Stimulated activated effector memory CD8-positive, alpha-beta T cell treated with anti-CD3 and anti-CD28 coated beads, Interleukin-12 subunit alpha, Interleukin-12 subunit beta, amount 100 ng/mL, for 72 hours (primary cell): ENCODE results near the gene OR4C5.
A peak's percentile ranks its signal among the peaks of the same experiment; 100 is the strongest.
"Not testable (repeated sequence)": the region's sequence is repeated elsewhere in the genome, so short reads cannot be mapped to it uniquely, and the experiment has no call there.

Experiments used
- ATAC-seq: fragments of 150-1000 bp; cut with Tn5 transposase; 2 replicates; pipeline ENCODE4 v1.10.0; 2021
- DNase-seq, 2 donors: peaks; one replicate each; pipeline ENCODE4 v3.0.0; 2021 to 2022; ENCODE audit warnings: low spot score in 2 of 2
- H3K27ac Mint-ChIP-seq: one replicate; pipeline ENCODE4 v1.8.0; 2022; ENCODE audit warnings: mild to moderate bottlenecking, mixed read lengths
- H3K36me3 Mint-ChIP-seq: one replicate; pipeline ENCODE4 v1.8.0; 2022; ENCODE audit warnings: mild to moderate bottlenecking, mixed read lengths
- H3K4me1 Mint-ChIP-seq: one replicate; pipeline ENCODE4 v1.8.0; 2022; ENCODE audit warnings: mixed read lengths
- H3K4me3 Mint-ChIP-seq: one replicate; pipeline ENCODE4 v1.8.0; 2022; ENCODE audit warnings: mild to moderate bottlenecking, mixed read lengths
- H3K9me3 Mint-ChIP-seq: one replicate; pipeline ENCODE4 v1.8.0; 2022; ENCODE audit warnings: mixed read lengths

OR4C5 gene

DNA sequence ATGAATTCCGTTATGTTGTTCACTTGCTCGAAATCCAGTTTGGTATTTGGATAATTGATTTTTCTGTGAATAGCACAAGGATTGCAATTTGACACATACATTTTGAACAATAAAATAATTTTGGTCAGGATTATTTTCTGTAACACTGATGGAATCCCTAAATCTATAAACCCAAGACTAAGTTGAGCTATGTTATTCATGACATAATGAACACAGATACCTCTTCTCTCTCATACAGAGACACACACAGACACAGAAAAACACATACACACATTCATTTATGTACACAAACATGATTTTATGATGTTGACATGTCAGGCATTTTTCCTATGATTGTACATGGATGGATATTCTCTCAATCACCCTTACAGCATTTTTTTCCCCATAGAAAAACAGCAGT is at the start of gene OR4C5:
TSS of gene OR4C5 (minus strand) at position 101 of the 400 bp plus-strand sequence. CDS start at position 101, 0 bp downstream.
- no peaks in the 10 kb centered on the region for H3K4me1 Mint-ChIP-seq
- H3K4me3 Mint-ChIP-seq = no peak within 1 kb of the TSS
- DNase-seq (no peak), ATAC-seq (no peak)
- peaks cover 3% of the 10 kb centered on the region for H3K9me3 Mint-ChIP-seq
- peaks cover 5% of the 10 kb centered on the region for H3K36me3 Mint-ChIP-seq
- H3K27ac Mint-ChIP-seq = no peak within 1 kb of the TSS

- Mint-ChIP-seq H3K4me3 (no peak overlapping the region), H3K9me3 (peaks cover 17% of the 10 kb centered on the region), H3K27ac (no peak overlapping the region), H3K4me1 (no peaks in the 10 kb centered on the region), H3K36me3 (no peaks in the 10 kb centered on the region)
- DNase-seq (no peak), ATAC-seq (no peak)
Measured at GRCh38 chr11:48384670-48385069, 18.4 kb upstream of the OR4C5 start.

DNA sequence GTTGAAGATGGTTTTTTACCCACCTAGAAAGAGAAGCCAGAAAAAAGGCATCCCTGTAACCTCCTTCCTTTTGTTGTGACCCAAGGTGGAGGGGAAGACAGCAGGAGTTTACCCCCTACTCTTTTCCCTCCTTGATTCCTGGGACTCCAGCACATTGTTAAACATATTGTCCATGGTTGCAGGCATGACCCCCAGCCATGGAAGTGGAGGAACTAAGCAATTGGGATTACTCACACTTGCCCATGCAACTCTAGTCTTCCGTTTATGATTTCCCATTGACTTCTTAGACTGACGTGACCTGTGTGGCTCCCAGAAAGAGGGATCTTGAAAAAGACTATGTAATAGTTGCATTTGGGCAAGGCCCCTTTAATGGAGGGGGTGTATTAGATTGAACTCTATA is 17.9 kb upstream of the OR4C5 start:
- H3K4me1 Mint-ChIP-seq, H3K36me3 Mint-ChIP-seq, ATAC-seq, H3K4me3 Mint-ChIP-seq, DNase-seq, H3K27ac Mint-ChIP-seq: not testable (repeated sequence)
- peaks cover 17% of the 10 kb centered on the region for H3K9me3 Mint-ChIP-seq

DNA sequence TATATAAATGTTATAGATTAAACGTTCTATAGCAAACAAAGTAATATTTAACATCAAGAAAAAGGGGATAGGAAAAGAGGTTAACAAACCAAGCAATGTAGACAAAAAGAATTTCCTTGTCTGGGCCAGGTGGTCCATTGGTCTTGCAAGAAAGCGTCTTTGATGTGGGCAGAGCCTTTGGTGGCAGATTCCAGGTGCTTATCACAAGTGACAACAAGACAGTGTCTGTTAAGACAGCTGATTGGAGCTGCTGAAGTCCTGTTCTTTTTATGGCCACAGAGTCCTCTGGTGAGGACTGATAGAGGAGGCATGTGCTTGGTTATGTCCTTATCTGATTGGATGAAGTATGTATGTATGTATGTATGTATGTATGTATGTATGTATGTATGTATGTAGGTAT is 5.0 kb downstream of the OR4C5 start:
- not testable (repeated sequence) for H3K4me3 Mint-ChIP-seq, DNase-seq, H3K4me1 Mint-ChIP-seq, H3K27ac Mint-ChIP-seq, ATAC-seq, H3K36me3 Mint-ChIP-seq
- H3K9me3 Mint-ChIP-seq = peaks cover 14% of the 10 kb centered on the region

DNA sequence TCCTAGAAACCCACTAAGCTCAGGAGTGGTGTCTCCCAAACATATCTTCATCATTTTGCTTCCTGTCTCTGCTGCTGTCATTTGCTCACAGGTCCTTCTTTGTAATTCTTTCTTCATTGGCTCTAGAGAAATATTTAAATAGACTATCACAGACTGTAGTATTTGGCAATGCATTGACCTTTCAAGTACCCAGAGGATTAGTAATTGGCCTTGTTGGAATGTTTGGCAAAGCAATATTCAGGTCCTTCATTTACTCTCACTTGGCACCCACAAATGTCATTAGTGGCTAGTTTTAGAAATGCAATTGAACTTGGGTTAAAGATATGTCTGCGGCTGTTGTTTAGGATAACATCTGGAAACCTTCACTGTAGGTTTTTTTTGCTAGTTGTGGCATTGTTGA is 11.6 kb downstream of the OR4C5 start:
- Mint-ChIP-seq H3K4me3 (no peak overlapping the region), H3K36me3 (no peaks in the 10 kb centered on the region), H3K4me1 (no peaks in the 10 kb centered on the region), H3K27ac (no peak overlapping the region), H3K9me3 (peaks cover 13% of the 10 kb centered on the region)
- no peak for ATAC-seq
- no peak for DNase-seq

DNA sequence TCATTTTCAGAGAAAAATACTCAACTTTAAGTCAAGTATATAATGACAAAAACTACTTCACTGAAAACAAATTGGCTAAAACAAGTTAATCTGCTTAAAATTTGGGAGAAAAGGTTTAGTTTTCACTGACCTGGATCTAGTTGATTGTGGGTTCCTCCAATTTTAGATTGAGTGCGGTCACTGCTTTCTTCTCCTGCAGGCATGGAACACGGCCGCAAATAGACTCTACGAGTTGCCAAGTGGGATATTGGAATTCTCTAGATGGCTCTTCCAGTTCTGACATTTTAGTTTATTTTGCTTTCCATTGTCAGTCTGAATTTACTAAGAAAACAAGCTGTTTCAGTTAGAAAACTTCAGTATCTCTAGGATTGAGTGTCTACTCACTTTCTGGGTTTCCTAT is 12.3 kb downstream of the OR4C5 start:
- H3K4me1 Mint-ChIP-seq = no peaks in the 10 kb centered on the region
- H3K27ac Mint-ChIP-seq = no peak overlapping the region
- H3K36me3 Mint-ChIP-seq = no peaks in the 10 kb centered on the region
- peaks cover 13% of the 10 kb centered on the region for H3K9me3 Mint-ChIP-seq
- no peak for ATAC-seq
- no peak for DNase-seq
- no peak overlapping the region for H3K4me3 Mint-ChIP-seq

DNA sequence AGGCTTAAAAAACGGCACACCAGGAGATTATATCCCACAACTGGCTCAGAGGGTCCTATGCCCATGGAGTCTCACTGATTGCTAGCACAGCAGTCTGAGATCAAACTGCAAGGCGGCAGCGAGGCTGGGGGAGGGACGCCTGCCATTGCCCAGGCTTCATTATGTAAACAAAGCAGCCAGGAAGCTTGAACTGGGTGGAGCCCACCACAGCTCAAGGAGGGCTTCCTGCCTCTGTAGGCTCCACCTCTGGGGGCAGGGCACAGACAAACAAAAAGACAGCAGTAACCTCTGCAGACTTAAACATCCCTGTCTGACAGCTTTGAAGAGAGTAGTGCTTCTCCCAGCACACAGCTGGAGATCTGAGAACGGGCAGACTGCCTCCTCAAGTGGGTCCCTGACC is 20.0 kb downstream of the OR4C5 start:
- Mint-ChIP-seq H3K4me1 (peaks cover 22% of the 10 kb centered on the region), H3K9me3 (peaks cover 13% of the 10 kb centered on the region), H3K27ac (peak overlapping the region; percentile 1)
- H3K4me3 Mint-ChIP-seq, H3K36me3 Mint-ChIP-seq, DNase-seq, ATAC-seq: not testable (repeated sequence)

GRCh38 chr11:48342505-48342904 is 23.8 kb downstream of the OR4C5 start:
- not testable (repeated sequence) for H3K4me3 Mint-ChIP-seq, ATAC-seq

DNA sequence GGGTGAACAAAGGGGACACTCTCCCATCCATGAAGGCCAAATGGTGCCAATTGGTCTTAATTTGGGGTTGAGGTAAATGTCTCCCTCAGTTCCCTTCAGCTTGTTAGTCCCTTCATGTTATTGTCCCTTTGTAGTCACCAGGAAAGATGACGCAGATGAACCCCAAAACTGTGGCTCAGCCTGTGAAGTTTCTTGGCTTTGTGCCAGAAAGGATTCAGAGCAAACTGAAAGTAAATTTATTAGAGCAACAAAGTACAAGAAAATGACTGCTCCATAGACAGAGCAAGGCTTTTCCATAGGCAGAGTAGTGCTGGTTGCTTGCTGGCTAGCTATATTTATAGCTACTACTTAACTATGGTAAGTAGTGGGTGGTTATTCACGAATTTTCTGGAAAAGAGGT is 24.8 kb downstream of the OR4C5 start:
- ATAC-seq = no peak
- Mint-ChIP-seq H3K9me3 (peaks cover 4% of the 10 kb centered on the region), H3K4me3 (no peak overlapping the region), H3K36me3 (no peaks in the 10 kb centered on the region), H3K4me1 (peaks cover 21% of the 10 kb centered on the region), H3K27ac (no peak overlapping the region)
- DNase-seq = no peak

More at GRCh38 chr11:48342505-48342904, 23.8 kb downstream of the OR4C5 start:
- not testable (repeated sequence) for H3K27ac Mint-ChIP-seq, DNase-seq, H3K9me3 Mint-ChIP-seq, H3K36me3 Mint-ChIP-seq
- peaks cover 28% of the 10 kb centered on the region for H3K4me1 Mint-ChIP-seq

DNA sequence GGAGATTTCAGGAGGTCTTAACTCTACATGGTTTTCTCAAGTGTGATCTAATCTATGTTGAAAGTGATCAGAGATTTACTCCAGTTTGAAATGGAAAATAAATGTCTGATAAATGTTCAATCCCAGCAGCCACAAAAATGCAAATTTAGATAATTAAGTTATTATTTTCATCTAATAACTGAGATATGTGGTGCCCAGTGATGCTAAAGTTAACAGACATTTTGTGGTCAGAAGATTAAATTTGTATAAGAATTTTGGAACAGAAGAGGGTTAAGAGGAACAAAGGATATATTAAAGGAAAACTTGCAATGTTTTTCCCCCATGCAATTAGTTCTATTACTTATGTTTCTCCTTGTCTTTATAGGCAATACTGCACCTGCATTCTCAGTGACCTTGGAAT is 41.6 kb downstream of the OR4C5 start, which contains the start of gene OR4C3:
TSS of gene OR4C3 (plus strand) at position 301 of the 400 bp plus-strand sequence. CDS start 102 bp downstream, outside the sequence.
- not testable (repeated sequence) for H3K36me3 Mint-ChIP-seq, H3K9me3 Mint-ChIP-seq, ATAC-seq

DNA sequence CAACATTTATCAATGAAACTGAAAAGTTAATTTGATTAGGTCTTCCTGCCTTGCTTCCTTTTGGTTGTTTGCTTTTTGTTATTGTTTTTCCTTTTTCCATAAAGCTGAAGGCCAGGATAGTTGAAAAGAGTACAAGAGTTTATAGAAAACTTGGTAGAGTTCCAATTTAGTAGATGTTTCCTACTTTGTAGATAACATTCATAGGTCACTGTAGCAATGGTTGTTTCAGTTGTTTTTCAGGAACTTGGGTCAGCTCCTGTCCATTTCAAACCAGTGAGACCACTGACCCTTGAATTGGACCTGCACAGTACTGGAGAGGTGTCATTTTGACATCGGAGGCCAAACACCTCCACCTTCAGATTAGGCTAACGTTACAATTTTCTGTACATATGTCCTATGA is 46.5 kb downstream of the OR4C5 start:
- H3K9me3 Mint-ChIP-seq, H3K4me1 Mint-ChIP-seq, ATAC-seq, DNase-seq, H3K36me3 Mint-ChIP-seq, H3K27ac Mint-ChIP-seq, H3K4me3 Mint-ChIP-seq: not testable (repeated sequence)

More for the DNA sequence above, 41.6 kb downstream of the OR4C5 start, which contains the start of gene OR4C3:
- DNase-seq, H3K27ac Mint-ChIP-seq, H3K4me3 Mint-ChIP-seq: not testable (repeated sequence)
- peaks cover 13% of the 10 kb centered on the region for H3K4me1 Mint-ChIP-seq
